CD4-positive, alpha-beta T cell treated with Interleukin-17A for 1 hour (primary cell): ENCODE data around the gene LRWD1.
A peak's percentile ranks its signal among the peaks of the same experiment; 100 is the strongest.

ENCODE experiments used
- DNase-seq: peaks from one replicate; pipeline ENCODE4 v3.0.0-alpha.2; 2020

Gene LRWD1

GRCh38 chr7:102464577-102465280, at the start of gene LRWD1, which contains the start of gene ALKBH4:
Gene LRWD1, plus strand, starts transcription at chr7:102464984. Its CDS starts 97 bp downstream, at chr7:102465081.
Gene ALKBH4, minus strand, starts transcription at chr7:102464863. Its CDS starts 27 bp downstream, at chr7:102464836.
- DNase-seq, result peak; percentile 94

GRCh38 chr7:102415685-102416225, 49.0 kb upstream of the LRWD1 start:
- DNase-seq, result peak; percentile 71

GRCh38 chr7:102416406-102416805, 48.4 kb upstream of the LRWD1 start:
- DNase-seq, result peak; percentile 41

DNA sequence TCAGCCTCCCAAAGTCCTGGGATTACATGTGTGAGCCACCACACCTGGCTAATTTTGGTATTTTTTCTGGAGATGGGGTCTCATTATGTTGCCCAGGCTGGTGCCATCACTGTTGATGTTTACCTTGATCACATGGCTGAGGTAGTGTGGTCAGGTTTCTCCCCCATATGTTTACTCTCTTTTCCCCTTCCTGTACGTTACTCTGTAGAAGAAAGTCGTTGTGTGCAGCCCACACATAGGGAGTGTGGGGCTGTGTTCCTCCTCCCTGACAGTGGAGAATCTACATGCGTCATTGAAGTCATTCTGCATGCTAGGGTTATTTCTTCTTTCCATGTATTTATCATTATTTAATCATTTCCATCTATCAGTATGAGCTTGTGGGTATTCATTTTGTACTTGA, 47.7 kb upstream of the LRWD1 start:
- DNase-seq, result peak; percentile 46

GRCh38 chr7:102418592-102418991, 46.2 kb upstream of the LRWD1 start:
- no peak for DNase-seq

DNA sequence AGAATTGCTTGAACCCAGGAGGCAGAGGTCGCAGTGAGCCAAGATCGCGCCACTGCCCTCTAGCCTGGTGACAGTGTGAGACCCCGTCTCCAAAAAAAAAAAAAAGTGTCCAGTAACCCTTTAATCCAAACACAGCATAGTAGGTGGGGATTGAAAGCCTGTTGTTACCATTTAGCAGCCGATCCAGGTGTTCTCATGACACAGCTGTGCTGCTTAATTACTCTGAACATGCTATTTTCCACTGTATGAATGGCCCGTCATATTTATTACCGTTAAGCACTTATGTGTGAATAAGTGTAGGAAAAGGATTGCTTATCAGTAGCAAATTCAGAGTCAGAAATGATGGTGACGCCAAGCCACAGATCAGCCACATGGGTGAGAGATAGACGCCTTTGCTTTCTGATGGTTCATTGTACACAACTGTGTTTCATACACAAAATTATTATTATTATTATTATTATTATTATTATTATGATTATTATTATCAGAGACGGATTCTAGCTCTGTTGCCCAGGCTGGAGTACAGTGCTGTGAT, 43.0 kb upstream of the LRWD1 start:
- DNase-seq, result no peak

GRCh38 chr7:102424129-102424551, 40.6 kb upstream of the LRWD1 start:
- no peak for DNase-seq

DNA sequence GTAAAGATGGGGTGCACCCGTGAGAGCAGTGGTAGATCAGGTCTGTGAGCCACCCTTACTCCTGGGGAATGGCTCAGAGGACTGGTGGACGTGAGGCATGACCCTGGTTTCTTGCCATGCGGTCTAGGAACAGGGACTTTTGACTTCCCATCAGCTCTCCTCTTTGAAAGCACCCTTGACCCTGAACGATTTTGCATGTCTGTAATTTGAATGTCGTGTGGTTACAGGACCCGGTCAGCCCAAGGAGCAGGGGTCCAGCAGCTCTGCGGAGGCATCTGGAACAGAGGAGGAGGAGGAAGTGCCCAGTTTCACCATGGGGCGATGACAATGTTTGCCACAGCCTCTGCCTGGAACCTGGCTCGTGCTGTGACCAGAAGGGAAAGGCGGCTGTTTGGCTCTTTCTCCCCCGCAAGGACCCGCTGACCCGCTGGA, 40.0 kb upstream of the LRWD1 start:
- no peak for DNase-seq

- DNase-seq, result peak; percentile 92
These were observed 39.0 kb upstream of the LRWD1 start for GRCh38 chr7:102425639-102426267.

- peak; percentile 84 for DNase-seq
These were observed 38.3 kb upstream of the LRWD1 start for GRCh38 chr7:102426268-102427018.

GRCh38 chr7:102427019-102427405, 37.8 kb upstream of the LRWD1 start:
- no peak for DNase-seq

GRCh38 chr7:102429141-102429899, 35.5 kb upstream of the LRWD1 start:
- no peak for DNase-seq

DNA sequence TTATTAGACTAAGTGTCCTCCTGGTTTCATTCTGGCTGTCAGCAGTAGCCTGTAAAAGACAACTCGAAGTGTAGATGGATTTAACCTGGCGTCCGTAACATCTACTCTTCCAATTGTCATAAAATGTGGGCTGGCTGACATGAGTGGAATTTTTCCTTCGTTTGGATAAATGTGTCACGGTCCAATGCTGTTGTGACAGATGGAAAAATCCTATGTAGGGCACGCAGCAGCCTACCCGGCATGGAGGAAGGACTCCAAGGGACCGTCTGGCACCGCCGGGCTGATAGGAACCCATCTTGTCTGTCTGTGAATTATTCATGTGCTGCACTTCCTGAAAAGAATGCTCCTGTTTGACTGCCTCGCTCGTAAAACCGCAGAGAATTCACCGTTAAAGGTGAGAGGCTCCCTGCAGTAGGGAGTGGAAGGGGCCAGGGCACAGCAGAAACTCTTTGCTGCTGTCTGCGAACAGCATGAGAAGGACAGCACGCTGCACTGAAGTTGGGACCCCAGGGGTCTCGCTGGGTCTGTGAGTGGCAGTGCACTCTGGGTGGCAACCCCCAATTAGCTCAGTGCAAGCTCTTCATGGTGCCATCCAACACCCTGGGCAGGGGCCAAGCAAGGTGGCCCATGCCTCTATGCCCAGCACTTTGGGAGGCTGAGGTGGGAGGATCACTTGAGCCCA, 33.0 kb upstream of the LRWD1 start:
- DNase-seq, result peak; percentile 86

- no peak for DNase-seq
These were observed 32.2 kb upstream of the LRWD1 start for GRCh38 chr7:102432442-102433218.

GRCh38 chr7:102433219-102434038, 31.4 kb upstream of the LRWD1 start, which contains the start of gene ORAI2:
Gene ORAI2, plus strand, starts transcription at chr7:102433575. Its CDS starts 5,382 bp downstream, at chr7:102438957.
- DNase-seq, result peak; percentile 89

- DNase-seq, result no peak
These were observed 30.7 kb upstream of the LRWD1 start for GRCh38 chr7:102434039-102434486.

DNA sequence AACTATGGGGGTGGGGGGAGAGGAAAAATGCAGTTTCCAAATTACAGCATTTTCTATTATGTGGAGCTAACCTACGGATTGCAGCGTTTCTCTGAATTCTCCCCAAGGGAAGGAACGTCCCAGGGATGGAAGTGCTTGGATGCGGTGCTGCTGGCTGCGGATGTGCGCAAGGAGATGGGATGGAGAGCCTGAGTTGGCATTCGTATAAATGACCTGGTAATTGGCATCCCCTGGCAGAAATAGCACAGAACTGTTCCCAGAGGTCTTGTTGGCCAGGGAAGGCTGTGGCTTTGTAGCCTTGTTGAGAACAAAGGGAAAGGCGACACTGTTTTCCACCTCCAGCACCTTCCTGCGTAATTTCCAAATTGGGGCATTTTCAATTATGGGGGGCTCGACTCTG, 28.7 kb upstream of the LRWD1 start:
- DNase-seq, result no peak

- no peak for DNase-seq
These were observed 24.6 kb upstream of the LRWD1 start for GRCh38 chr7:102439963-102440795.
